OCI-LY1 (cell line): ENCODE results near the gene HPS4.

Experiments
- CTCF ChIP-seq: fragments of 200-600 bp; sonication (generic), shearing (Covaris generic); IDR thresholded peaks from 2 replicates; pipeline ENCODE4 v1.5.1; 2017; ENCODE audit warnings: mild to moderate bottlenecking, antibody characterized with exemption, low read length, moderate library complexity, mixed read lengths
- EZH2 ChIP-seq: fragments of 200-600 bp; sonication (generic), shearing (Covaris generic); IDR thresholded peaks from 2 replicates; pipeline ENCODE4 v1.8.0; 2017; ENCODE audit warnings: borderline replicate concordance, mixed run types, mild to moderate bottlenecking, antibody characterized with exemption, low read length, moderate library complexity, mixed read lengths

- TF ChIP-seq CTCF (no peak), EZH2 (no peak)
Observed at GRCh38 chr22:26437694-26438392, 45.7 kb downstream of the HPS4 start.
